HG03139 (cell line): ENCODE results near the gene DRG1.
A peak's percentile ranks its signal among the peaks of the same experiment; 100 is the strongest.
"Not testable (repeated sequence)": the region's sequence is repeated elsewhere in the genome, so short reads cannot be mapped to it uniquely, and the experiment has no call there.

Source experiments
- ATAC-seq: cut with Tn5 transposase; IDR thresholded peaks from one replicate; pipeline ENCODE4 v1.9.1; 2021; ENCODE audit not compliant: unreplicated experiment

Gene DRG1

DNA sequence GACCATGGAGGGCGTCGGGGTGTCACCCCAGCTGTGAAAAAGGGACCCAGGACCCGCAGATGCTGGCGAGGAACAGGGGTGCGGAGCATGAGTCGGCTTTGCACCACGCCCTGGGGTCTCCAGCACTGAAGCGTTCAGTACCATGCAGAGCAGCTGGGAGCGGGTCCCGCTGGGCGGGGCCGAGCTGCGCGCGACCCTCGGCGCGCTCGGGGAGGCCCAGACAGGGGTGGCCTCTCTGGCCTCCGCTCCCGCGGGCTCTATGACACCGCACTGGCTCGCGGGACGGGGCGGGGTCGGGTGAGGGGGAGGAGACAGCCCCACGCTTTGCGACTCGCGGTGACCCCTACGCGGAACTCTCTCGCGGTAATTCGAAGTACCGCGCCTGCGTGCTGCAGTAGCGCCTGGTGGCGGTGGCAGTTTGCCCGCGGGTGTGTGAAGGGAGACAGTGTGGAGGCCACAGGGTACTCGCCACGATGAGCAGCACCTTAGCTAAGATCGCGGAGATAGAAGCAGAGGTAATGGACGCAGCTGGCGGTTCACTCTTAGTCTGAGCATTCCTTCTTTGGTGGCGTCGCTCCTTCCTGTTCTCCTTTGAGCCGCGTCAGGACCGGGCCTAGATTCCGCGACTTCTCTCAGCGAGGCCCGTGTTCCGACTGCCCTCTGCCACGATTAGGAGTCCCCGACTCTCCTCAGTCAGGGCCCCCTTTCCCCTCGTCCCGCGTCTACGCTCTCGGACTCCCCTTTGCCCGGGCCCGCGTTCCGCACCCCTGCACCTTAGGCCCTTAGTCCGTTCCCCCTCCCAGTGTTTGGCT is at the start of gene DRG1:
TSS of gene DRG1 (plus strand) at position 394 of the 812 bp plus-strand sequence. CDS start at position 474, 80 bp downstream.
- peak; percentile 90 for ATAC-seq

GRCh38 chr22:31349960-31350359 is 49.4 kb upstream of the DRG1 start:
- ATAC-seq: no peak

GRCh38 chr22:31350410-31350863 is 49.0 kb upstream of the DRG1 start:
- no peak for ATAC-seq

- no peak for ATAC-seq
Observed at GRCh38 chr22:31354515-31354914, 44.9 kb upstream of the DRG1 start.

DNA sequence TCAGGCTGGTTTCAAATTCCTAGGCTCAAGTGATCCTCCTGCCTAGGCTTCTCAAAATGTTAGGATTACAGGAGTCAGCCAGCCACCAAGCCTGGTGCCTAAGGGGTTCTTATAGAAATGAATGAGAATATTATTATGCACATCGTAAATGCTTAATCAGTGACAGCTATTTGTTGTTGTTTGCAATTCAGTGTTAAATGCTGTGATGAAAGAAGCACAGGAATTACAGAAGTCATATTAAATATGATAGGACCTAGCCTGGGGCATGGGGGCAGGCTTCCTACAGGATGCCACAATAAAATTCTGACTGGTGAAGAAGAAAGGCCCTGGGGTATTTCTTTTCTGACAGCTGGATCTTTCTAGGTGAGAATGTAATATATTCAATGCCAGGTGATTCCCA is 39.4 kb upstream of the DRG1 start:
- ATAC-seq: no peak

- no peak for ATAC-seq
Observed at GRCh38 chr22:31361743-31362142, 37.7 kb upstream of the DRG1 start.

- no peak for ATAC-seq
Observed at GRCh38 chr22:31363885-31364465, 35.4 kb upstream of the DRG1 start.

- no peak for ATAC-seq
Observed at GRCh38 chr22:31367426-31367825, 32.0 kb upstream of the DRG1 start.

- no peak for ATAC-seq
Observed at GRCh38 chr22:31377612-31378011, 21.8 kb upstream of the DRG1 start.

DNA sequence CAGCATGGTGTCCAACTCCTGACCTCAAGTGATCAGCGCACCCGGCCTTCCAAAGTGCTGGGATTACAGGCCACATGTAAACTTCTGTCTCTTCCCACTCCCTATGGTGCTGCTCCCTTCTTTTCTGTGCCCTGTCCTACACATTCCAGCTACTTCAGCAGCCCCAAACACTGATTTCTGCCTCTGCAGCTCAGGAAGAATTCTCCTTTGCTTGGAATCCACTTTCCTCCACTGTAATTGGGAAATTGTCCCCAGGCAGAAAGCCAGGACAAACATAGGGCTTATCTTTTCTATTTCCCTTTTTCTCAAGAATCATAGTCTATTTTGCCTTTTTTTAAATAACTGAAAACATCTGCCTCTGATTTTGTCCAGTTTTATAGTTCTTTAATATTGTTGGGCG is 21.3 kb upstream of the DRG1 start:
- ATAC-seq: no peak

- ATAC-seq: not testable (repeated sequence)
Observed at GRCh38 chr22:31378651-31379050, 20.8 kb upstream of the DRG1 start.

DNA sequence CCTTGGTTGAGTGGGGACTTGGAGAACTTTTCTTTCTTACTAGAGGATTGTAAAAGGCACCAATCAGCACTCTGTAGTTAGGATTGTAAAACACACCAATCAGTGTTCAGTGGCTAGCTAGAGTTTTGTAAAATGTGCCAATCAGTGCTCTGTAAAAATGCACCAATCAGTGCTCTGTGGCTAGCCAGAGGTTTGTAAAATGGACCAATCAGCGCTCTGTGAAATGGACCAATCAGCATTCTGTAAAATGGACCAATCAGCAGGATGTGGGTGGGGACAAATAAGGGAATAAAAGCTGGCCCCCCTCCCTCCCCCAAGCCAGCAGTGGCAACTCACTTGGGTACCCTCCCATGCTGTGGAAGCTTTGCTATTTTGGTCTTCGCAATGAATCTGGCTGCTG is 5.5 kb upstream of the DRG1 start:
- no peak for ATAC-seq

GRCh38 chr22:31394326-31394725 is 5.1 kb upstream of the DRG1 start:
- no peak for ATAC-seq

DNA sequence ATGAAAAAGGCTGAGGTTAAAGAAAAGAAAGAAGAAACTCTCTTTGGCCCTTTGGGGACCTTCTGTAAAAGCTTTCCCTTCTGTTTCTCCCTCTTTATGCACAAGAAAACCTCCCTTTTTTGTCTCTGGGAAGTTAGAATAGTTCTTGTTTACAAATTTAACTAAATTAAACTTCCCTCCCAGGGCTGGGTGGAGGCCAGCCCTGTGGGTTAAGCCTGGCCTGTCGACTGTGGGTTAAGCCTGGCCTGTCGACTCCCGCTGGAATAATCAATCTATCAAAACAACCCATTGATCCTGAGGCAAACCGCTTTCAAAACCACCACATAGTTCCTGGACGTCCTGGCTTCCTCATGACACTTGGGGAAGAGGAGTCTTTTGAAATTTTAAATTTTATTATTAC is 1.2 kb upstream of the DRG1 start:
- no peak for ATAC-seq

DNA sequence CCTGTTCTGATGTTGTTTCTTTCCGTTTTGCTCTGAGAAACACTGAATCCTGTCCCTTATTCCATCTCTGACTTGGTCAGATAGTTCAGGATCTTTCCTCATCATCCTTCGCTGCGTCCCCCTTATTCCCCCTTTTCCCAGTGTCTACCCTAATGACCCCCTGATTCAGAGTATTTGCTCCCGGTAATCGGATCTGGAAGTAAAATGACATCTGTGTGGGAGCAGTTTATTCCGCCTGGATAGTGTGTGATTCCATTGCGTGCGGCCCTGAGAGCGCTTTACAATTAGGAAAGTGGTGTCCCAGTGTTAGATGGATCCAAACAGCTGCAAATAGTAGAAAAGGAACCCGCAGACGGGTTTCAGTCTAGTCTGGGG is 606 bp downstream of the DRG1 start:
- no peak for ATAC-seq

GRCh38 chr22:31402350-31402749 is 2.9 kb downstream of the DRG1 start:
- ATAC-seq: not testable (repeated sequence)

- ATAC-seq: no peak
Observed at GRCh38 chr22:31425331-31426050, 26.1 kb downstream of the DRG1 start.

DNA sequence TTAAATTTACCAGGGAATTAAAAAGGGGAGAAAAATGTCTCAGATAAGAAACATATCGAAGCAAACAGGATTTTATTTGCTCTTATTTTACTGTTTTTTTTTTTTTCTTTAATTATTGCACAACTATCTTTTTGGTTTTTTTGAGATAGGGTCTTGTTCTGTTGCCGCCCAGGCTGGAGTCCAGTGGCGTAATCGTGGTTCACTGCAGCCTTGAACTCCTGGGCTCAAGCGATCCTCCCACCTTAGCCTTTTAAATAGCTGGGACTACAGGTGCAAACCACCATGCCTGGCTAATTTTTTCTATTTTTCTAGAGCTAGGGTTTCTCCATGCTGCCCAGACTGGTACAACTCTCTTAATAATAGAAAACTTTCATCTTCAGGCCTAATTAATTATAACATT is 32.5 kb downstream of the DRG1 start:
- no peak for ATAC-seq

GRCh38 chr22:31436132-31436531 is 36.7 kb downstream of the DRG1 start:
- no peak for ATAC-seq

- no peak for ATAC-seq
Observed at GRCh38 chr22:31439808-31440207, 40.4 kb downstream of the DRG1 start.

DNA sequence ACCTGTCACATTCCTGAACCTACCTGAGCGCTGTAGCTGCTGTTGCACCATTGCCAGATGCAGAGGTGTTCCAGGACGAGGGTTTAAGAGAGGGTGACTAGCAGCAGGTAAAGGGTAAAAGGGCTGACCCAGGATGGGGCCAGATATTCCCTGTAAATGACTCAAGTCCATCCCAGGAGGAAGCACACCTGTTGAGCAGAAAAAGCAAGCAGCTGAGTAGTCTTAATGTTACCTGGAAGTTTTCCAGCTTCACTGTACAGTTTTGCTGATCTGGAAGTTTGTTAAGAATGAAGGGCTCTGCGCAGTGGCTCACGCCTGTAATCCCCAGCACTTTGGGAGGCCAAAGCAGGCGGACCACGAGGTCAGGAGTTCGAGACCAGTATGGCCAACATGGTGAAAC is 41.3 kb downstream of the DRG1 start:
- no peak for ATAC-seq

- no peak for ATAC-seq
Observed at GRCh38 chr22:31441652-31442051, 42.2 kb downstream of the DRG1 start.
